A549 (cell line): Measurements from ENCODE around the gene TPM2. TPM values are rescaled to one million over a fixed set of nuclear protein-coding genes. Genes with fewer than 3 reads are reported as not detected.
"Not testable (repeated sequence)": the region's sequence is repeated elsewhere in the genome, so short reads cannot be mapped to it uniquely, and the experiment has no call there.

ENCODE experiments used
- ATAC-seq, 2 experiments: fragments of 200-7000 bp in 1 of 2; fragments of >200 bp in 1 of 2; cut with Nextera tagmentation in 1 of 2; cut with Tn5 transposase in 1 of 2; 3 replicates each; pipeline versions ENCODE4 v1.8.0 to v1.9.1; 2018 to 2020; ENCODE audit warnings: mild to moderate bottlenecking in 1 of 2, moderate library complexity in 1 of 2
- CTCF ChIA-PET: fragments of 300-600 bp; sonication (Branson Sonifier 250); formaldehyde crosslinking; extraction: SDS; loops from one replicate; lab custom pipeline; 2021; ENCODE audit warnings: antibody characterized with exemption, inconsistent platforms; lab: Yijun Ruan, JAX
- POLR2A ChIA-PET: fragments of 350-600 bp; formaldehyde crosslinking; extraction: SDS; loops from one replicate; lab custom pipeline; 2021; ENCODE audit warnings: antibody characterized with exemption, inconsistent platforms; lab: Yijun Ruan, JAX
- DNase-seq, 2 experiments: peaks; one replicate each; pipeline versions ENCODE4 v3.0.0 to v3.0.0-alpha.2; 2011 to 2016; ENCODE audit warnings: low read depth in 1 of 2, low spot score in 1 of 2
- FAIRE-seq: peaks from 2 replicates; lab custom pipeline; 2011; peaks lifted over from hg19 to GRCh38; lab: Jason Lieb, UNC
- H3K27ac ChIP-seq, 2 experiments: fragments of >200 bp; sonication (Bioruptor Twin); formaldehyde crosslinking; 3 replicates each; pipeline ENCODE4 v1.5.1; 2016 to 2017
- H3K4me1 ChIP-seq: fragments of >200 bp; sonication (Bioruptor Twin); formaldehyde crosslinking; 3 replicates; pipeline ENCODE4 v1.6.1; 2016
- H3K4me2 ChIP-seq: fragments of >200 bp; sonication (Bioruptor Twin); formaldehyde crosslinking; 3 replicates; pipeline ENCODE4 v1.6.1; 2016
- H3K4me3 ChIP-seq: fragments of >200 bp; sonication (Bioruptor Twin); formaldehyde crosslinking; 3 replicates; pipeline ENCODE4 v1.5.1; 2016
- H3K9me3 ChIP-seq: fragments of >200 bp; sonication (Bioruptor Twin); formaldehyde crosslinking; 3 replicates; pipeline ENCODE4 v1.6.1; 2016
- CBX2 ChIP-seq: fragments of 200-600 bp; sonication (generic); IDR thresholded peaks from 2 replicates; pipeline ENCODE4 v1.6.1; 2016; ENCODE audit warnings: low read depth, mild to moderate bottlenecking, borderline replicate concordance
- POLR2A ChIP-seq: IDR thresholded peaks from 2 replicates; pipeline ENCODE4 v1.6.1; 2012; ENCODE audit warnings: mild to moderate bottlenecking, low read length
- RCOR1 ChIP-seq: fragments of 150-350 bp; IDR thresholded peaks from 2 replicates; pipeline ENCODE4 v1.6.1; 2014; ENCODE audit warnings: antibody characterized with exemption, low read length, low read depth
- SREBF2 ChIP-seq: fragments of 450-650 bp; IDR thresholded peaks from 2 replicates; pipeline ENCODE4 v1.6.1; 2014; ENCODE audit warnings: mild to moderate bottlenecking, moderate library complexity
- WGBS: methylation state at CpG from one replicate; pipeline ENCODE4 v1.1.6; 2017; ENCODE audit errors: missing lambda C conversion rate; 5-methylcytosine and 5-hydroxymethylcytosine counted together
- polyA plus RNA-seq, 4 experiments: library from polyadenylated mRNA; depleted of rRNA in 3 of 4; stranded (reverse); fragments of >200 nt; fragmentation: RNase III in 1 of 4; extraction: RNeasy Plus Mini Kit Qiagen cat#74134 plus additional on column Dnase treatment in 1 of 4; gene quantifications; 2 replicates in 3 of 4; 3 replicates in 1 of 4; pipeline ENCODE4 v1.2.3, GENCODE V29; 2011 to 2017
- TF ChIP-seq, protein P1 (sequence below): fragments of 250-450 bp; sonication (Bioruptor Pico); IDR thresholded peaks from 2 replicates; pipeline ENCODE4 v1.5.0; 2021; ENCODE audit warnings: mild to moderate bottlenecking, moderate library complexity, borderline replicate concordance
- TF ChIP-seq, protein P2 (sequence below): fragments of >200 bp; sonication (Bioruptor Twin); formaldehyde crosslinking; IDR thresholded peaks from 3 replicates; pipeline ENCODE4 v1.6.1; 2016
- TF ChIP-seq, protein P3 (sequence below): IDR thresholded peaks from 2 replicates; pipeline ENCODE4 v1.6.1; 2012; ENCODE audit warnings: low read depth, borderline replicate concordance

Gene TPM2
- polyA plus RNA-seq, 2 of the 4 experiments (the other 2 are of a cell fraction) = 281 to 956 TPM

DNA sequence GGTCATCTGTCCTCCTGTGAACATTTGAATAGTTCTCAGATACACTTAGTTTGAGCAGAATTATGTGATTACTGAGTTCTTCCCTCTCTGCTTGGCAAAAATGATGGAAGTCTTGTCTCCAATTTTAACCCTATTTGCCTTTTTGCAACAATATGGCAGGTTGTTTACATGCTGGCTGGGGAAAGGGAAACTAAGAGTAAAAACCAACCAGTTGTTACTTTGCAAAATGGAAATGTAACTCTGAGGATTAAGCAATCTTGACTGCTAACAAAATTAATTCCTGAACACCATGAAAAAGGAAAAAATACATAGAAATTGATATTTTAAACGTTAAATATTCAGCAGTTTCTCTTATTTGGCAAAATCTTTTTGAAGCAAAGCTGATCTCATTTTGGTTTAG lies 50.1 kb downstream of the TPM2 start:
- Histone ChIP-seq H3K4me3 (no peak overlapping the region), H3K27ac (no peak overlapping the region), H3K4me1 (no peaks in the 10 kb centered on the region), H3K4me2 (no peak overlapping the region), H3K9me3 (no peaks in the 10 kb centered on the region)
- CTCF ChIA-PET = interaction anchor here (0.8 to 1.6 kb wide), 7 partner anchors 8 to 90 kb away, joined by 3 to 6 read pairs (median 4); partner anchors contain the start of gene ARHGEF39
- FAIRE-seq (peak; percentile 18), DNase-seq (no peak), ATAC-seq (no peak)
- 49% methylated on average over 1 of the region's 1 CpG for WGBS
- POLR2A ChIA-PET = no interaction called here
- TF ChIP-seq, protein P1, sequence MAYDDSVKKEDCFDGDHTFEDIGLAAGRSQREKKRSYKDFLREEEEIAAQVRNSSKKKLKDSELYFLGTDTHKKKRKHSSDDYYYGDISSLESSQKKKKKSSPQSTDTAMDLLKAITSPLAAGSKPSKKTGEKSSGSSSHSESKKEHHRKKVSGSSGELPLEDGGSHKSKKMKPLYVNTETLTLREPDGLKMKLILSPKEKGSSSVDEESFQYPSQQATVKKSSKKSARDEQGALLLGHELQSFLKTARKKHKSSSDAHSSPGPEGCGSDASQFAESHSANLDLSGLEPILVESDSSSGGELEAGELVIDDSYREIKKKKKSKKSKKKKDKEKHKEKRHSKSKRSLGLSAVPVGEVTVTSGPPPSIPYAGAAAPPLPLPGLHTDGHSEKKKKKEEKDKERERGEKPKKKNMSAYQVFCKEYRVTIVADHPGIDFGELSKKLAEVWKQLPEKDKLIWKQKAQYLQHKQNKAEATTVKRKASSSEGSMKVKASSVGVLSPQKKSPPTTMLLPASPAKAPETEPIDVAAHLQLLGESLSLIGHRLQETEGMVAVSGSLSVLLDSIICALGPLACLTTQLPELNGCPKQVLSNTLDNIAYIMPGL = no peak
- TF ChIP-seq, protein P2, sequence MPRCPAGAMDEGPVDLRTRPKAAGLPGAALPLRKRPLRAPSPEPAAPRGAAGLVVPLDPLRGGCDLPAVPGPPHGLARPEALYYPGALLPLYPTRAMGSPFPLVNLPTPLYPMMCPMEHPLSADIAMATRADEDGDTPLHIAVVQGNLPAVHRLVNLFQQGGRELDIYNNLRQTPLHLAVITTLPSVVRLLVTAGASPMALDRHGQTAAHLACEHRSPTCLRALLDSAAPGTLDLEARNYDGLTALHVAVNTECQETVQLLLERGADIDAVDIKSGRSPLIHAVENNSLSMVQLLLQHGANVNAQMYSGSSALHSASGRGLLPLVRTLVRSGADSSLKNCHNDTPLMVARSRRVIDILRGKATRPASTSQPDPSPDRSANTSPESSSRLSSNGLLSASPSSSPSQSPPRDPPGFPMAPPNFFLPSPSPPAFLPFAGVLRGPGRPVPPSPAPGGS = no peak
- TF ChIP-seq POLR2A (no peak), CBX2 (no peak), SREBF2 (no peak), RCOR1 (no peak)
- TF ChIP-seq, protein P3, sequence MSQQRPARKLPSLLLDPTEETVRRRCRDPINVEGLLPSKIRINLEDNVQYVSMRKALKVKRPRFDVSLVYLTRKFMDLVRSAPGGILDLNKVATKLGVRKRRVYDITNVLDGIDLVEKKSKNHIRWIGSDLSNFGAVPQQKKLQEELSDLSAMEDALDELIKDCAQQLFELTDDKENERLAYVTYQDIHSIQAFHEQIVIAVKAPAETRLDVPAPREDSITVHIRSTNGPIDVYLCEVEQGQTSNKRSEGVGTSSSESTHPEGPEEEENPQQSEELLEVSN = no peak

DNA sequence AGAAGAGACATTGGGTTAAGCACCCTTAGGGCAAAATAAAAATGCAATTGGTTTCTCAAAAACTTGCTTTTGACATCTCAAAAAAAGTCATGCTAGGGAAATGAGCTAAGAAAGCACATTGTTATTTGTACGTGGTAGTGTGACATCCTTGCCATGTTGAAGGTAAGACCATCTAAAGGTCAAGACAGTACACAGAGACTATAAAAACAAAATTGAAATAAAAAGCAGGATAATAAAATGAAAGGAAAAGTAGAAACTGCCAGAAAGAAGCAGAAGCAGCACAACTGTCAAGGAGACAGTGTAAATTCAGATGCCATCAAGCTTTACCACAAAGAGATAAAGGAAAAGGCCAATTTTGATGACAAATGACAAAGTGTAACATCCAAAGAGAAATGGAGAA lies 50.5 kb downstream of the TPM2 start:
- H3K27ac ChIP-seq, H3K4me1 ChIP-seq, ATAC-seq, H3K4me2 ChIP-seq, POLR2A ChIA-PET, H3K4me3 ChIP-seq, H3K9me3 ChIP-seq, DNase-seq: not testable (repeated sequence)
- FAIRE-seq = peak; percentile 23
- CTCF ChIA-PET = interaction anchor here (0.8 to 1.6 kb wide), 5 partner anchors 8 to 90 kb away, joined by 3 to 6 read pairs (median 4); no protein-coding TSS in a partner anchor
- WGBS = 97% methylated on average over 1 of the region's 1 CpG

DNA sequence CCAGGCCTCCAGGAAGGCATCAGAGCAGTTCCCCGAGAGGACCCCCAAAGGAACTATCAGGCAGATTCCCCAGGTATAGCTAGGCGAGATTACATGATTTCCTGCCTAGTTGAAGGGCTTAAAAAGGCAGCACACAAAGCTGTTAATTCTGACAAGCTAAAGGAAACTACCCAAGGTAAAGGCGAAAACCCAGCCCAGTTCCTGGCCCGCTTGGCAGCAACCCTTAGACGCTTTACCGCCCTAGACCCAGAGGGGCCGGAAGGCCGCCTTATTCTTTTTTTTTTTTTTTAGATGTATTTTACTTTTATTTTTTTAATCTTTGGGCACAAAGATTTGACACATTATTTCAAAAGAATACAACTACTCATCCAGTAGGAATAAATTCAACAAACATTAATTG lies 51.0 kb downstream of the TPM2 start:
- ATAC-seq, DNase-seq: not testable (repeated sequence)

DNA sequence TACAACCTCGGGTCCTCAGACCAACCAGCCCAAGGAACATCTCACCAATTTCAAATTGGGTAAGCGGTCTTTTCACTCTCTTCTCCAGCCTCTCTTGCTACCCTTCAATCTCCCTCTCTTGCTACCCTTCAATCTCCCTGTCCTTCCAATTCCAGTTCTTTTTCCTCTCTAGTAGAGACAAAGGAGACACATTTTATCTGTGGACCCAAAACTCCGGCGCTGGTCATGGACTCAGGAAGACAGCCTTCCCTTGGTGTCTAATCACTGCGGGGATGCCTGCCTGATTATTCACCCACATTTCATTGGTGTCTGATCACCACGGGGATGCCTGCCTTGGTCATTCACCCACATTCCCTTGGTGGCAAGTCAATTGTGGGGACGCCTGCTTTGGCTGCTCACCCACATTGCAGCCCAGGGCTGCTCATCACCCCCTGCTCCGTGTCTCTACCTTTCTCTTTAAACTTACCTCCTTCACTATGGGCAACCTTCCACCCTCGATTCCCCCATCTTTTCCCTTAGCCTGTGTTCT lies 52.2 kb downstream of the TPM2 start:
- POLR2A ChIA-PET, FAIRE-seq, CTCF ChIA-PET, H3K4me3 ChIP-seq, H3K9me3 ChIP-seq, DNase-seq, H3K27ac ChIP-seq, H3K4me2 ChIP-seq, ATAC-seq, H3K4me1 ChIP-seq: not testable (repeated sequence)
- WGBS = 48% methylated on average over 9 of the region's 9 CpGs

More for the DNA sequence above, 51.0 kb downstream of the TPM2 start:
- H3K4me3 ChIP-seq, H3K9me3 ChIP-seq, POLR2A ChIA-PET, H3K27ac ChIP-seq, H3K4me2 ChIP-seq, FAIRE-seq, H3K4me1 ChIP-seq: not testable (repeated sequence)
- CTCF ChIA-PET = interaction anchor here (0.8 to 1.6 kb wide), 4 partner anchors 9 to 91 kb away, joined by 3 to 6 read pairs (median 4); no protein-coding TSS in a partner anchor
- WGBS = 90% methylated on average over 7 of the region's 8 CpGs

DNA sequence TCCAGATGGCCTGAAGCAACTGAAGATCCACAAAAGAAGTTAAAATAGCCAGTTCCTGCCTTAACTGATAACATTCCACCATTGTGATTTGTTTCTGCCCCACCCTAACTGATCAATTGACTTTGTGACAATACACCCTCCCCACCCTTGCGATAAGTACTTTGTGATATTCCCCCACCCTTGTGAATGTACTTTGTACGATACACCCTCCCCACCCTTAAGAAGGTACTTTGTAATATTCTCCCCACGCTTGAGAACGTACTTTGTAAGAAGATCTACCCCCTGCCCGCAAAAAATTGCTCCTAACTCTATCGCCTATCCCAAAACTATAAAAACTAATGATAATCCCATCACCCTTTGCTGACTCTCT lies 52.9 kb downstream of the TPM2 start:
- H3K9me3 ChIP-seq, H3K4me3 ChIP-seq, H3K4me1 ChIP-seq, ATAC-seq, H3K27ac ChIP-seq, POLR2A ChIA-PET, DNase-seq, H3K4me2 ChIP-seq, FAIRE-seq: not testable (repeated sequence)
- CTCF ChIA-PET = interaction anchor here (1.5 kb wide), 1 partner anchor 9 kb away, joined by 8 read pairs; no protein-coding TSS in a partner anchor
- WGBS = 96% methylated on average over 6 of the region's 6 CpGs
